GM18907 (cell line): ENCODE results near the gene TPPP3.

ENCODE experiments used
- ATAC-seq: cut with Tn5 transposase; IDR thresholded peaks from one replicate; pipeline ENCODE4 v1.9.1; 2021; ENCODE audit warnings: mild to moderate bottlenecking, moderate library complexity; ENCODE audit not compliant: unreplicated experiment

TPPP3 gene

GRCh38 chr16:67346341-67346740 lies 47.0 kb downstream of the TPPP3 start:
- ATAC-seq = no peak

GRCh38 chr16:67345401-67345800 lies 47.9 kb downstream of the TPPP3 start:
- no peak for ATAC-seq

DNA sequence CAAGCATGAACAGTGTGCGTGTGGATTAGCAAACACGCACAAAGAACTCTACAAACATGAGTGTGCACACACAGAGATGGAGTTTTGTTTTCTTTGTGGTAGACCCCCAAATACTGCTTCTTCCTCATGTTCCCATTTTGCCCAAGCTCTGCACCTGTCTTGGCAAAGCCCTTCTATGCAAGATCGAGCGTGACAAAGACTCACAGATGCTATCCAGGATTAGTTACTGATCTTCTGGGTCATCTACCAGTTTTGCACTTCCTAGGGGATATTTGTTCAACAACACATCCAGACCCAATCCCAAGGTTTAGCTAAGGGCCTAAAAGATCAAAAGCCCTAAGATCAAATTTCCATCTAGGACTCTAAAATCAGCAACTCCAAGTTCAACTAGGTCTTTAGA lies 50.7 kb downstream of the TPPP3 start:
- ATAC-seq = no peak

DNA sequence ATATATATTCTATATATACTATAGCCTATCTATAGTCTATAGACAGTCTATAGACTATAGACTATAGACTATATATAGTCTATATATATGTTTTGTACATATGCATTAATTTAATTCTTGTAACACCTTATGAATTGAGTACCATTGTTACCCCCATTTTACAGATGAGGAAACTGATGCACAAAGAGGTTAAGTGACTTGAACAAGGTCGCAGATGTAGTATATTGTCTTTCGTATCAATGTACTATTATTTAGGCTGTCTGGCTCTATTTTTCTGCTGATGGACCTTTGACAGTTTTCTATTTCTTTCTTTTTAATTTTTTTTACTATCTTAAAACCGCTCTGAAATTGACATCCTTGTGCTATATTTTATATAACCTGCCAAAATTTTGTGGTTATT lies 52.0 kb downstream of the TPPP3 start:
- no peak for ATAC-seq
